Activated naive CD8-positive, alpha-beta T cell (primary cell): ENCODE results near the gene OPCML.

Source experiments
- H3K27ac Mint-ChIP-seq: one replicate; pipeline ENCODE4 v1.8.0; 2021; ENCODE audit warnings: mixed read lengths
- H3K27me3 Mint-ChIP-seq: one replicate; pipeline ENCODE4 v1.8.0; 2021; ENCODE audit warnings: mixed read lengths
- H3K36me3 Mint-ChIP-seq: one replicate; pipeline ENCODE4 v1.8.0; 2021; ENCODE audit warnings: mixed read lengths
- H3K4me1 Mint-ChIP-seq: one replicate; pipeline ENCODE4 v1.8.0; 2021; ENCODE audit warnings: low read depth, mixed read lengths
- H3K4me3 Mint-ChIP-seq: one replicate; pipeline ENCODE4 v1.8.0; 2021; ENCODE audit warnings: mild to moderate bottlenecking, mixed read lengths
- H3K9me3 Mint-ChIP-seq: one replicate; pipeline ENCODE4 v1.8.0; 2021; ENCODE audit warnings: low read depth, mixed read lengths

Gene OPCML

GRCh38 chr11:132632641-132633124, 899.6 kb downstream of the OPCML start:
- Mint-ChIP-seq H3K27ac (no peak overlapping the region), H3K9me3 (no peaks in the 10 kb centered on the region), H3K27me3 (no peaks in the 10 kb centered on the region), H3K36me3 (no peaks in the 10 kb centered on the region), H3K4me1 (no peaks in the 10 kb centered on the region), H3K4me3 (no peak overlapping the region)

GRCh38 chr11:132631989-132632388, 900.3 kb downstream of the OPCML start:
- Mint-ChIP-seq H3K27me3 (no peaks in the 10 kb centered on the region), H3K27ac (no peak overlapping the region), H3K36me3 (no peaks in the 10 kb centered on the region), H3K4me1 (no peaks in the 10 kb centered on the region), H3K4me3 (no peak overlapping the region), H3K9me3 (no peaks in the 10 kb centered on the region)

DNA sequence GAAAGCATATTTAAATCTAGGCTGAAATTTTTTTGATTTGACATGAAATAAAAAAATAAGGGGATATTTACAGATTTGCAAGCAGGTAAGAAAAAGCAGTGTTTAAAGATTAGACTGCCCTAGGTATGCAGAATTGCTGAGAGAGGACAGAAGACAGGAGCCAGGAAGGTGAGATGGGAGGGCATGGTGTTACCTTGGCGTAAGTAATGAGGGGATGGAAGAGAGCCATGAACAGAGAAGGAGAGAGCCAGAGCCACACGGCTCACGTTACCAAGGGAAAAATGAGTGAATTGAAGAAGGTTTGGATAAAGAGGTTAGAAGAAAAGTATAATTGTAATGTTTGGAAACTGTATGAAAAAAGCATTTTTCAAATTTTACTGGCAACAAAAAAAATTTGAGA, 904.3 kb downstream of the OPCML start:
- H3K27ac Mint-ChIP-seq, result no peak overlapping the region
- no peaks in the 10 kb centered on the region for H3K27me3 Mint-ChIP-seq
- H3K4me3 Mint-ChIP-seq, result no peak overlapping the region
- no peaks in the 10 kb centered on the region for H3K9me3 Mint-ChIP-seq
- no peaks in the 10 kb centered on the region for H3K36me3 Mint-ChIP-seq
- no peaks in the 10 kb centered on the region for H3K4me1 Mint-ChIP-seq

DNA sequence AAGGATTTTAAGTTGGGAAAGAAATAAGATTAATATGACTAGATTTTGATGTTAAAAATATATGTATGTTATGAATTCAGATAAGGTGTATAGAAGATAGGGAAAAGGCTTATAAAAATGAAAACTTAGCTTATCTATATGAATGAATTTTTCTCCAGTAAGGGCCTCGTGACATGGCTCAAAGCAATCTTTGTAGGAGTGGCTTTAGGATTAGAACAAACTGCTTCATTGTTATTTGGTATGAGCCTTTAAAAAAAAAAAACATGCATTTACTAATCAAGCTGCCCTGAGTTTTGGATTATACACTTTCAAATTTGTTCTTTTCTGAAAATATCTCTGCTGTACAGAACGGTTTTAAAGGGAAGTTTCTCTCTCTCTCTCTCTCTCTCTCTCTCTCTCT, 905.9 kb downstream of the OPCML start:
- H3K27me3 Mint-ChIP-seq, result no peaks in the 10 kb centered on the region
- H3K36me3 Mint-ChIP-seq, result no peaks in the 10 kb centered on the region
- no peaks in the 10 kb centered on the region for H3K4me1 Mint-ChIP-seq
- H3K27ac Mint-ChIP-seq, result no peak overlapping the region
- no peaks in the 10 kb centered on the region for H3K9me3 Mint-ChIP-seq
- H3K4me3 Mint-ChIP-seq, result no peak overlapping the region

DNA sequence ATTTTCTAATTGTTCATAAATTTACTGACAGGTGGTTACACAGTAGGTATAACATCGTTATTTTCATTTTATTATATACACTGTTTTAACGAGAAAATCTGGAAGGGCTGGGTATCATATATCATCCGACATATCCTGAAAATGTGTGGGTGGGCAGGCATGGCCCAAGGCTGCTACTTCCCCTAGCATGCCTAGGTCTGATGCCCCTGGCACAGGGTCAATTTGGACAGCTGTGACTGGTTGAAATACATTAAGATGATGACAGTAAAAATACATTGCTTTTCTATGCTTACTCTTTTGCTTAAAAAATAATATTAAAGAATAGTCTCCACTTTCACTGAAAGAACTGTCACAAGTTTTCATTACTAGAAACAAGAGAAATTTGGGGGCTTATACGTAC, 908.8 kb downstream of the OPCML start:
- no peaks in the 10 kb centered on the region for H3K36me3 Mint-ChIP-seq

DNA sequence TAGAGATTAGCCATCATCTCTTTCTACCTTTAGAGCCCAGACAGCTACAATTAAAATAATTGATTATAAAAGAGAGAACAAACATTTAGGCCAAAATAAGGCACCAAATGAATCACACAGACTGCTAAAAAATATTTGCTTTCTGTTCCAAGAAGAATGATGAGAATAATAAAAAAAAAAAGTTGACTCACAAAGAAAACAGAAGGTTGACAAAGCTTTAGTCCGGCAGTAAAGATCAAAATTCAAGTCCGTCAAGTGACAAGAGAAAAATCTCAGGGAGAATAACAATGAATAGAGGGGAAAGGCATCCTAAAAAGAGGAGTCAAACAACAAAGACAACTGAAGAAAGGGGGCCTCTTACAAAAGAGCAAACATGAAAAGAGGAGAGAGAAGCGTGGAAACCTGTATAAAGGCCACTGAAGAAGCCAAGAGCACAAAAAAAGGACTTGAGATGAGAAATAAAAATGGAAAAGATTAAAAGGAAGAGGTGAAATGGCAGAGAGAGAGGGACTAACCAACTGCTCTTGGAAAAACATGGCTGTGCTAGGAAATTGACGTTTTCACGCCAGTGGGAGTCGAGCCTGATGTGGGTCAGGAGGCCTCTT, 910.2 kb downstream of the OPCML start:
- Mint-ChIP-seq H3K27me3 (no peaks in the 10 kb centered on the region), H3K27ac (no peak overlapping the region), H3K9me3 (peaks cover 2% of the 10 kb centered on the region), H3K36me3 (no peaks in the 10 kb centered on the region), H3K4me1 (no peaks in the 10 kb centered on the region), H3K4me3 (no peak overlapping the region)

More for the DNA sequence above, 908.8 kb downstream of the OPCML start:
- Mint-ChIP-seq H3K9me3 (no peaks in the 10 kb centered on the region), H3K4me1 (no peaks in the 10 kb centered on the region), H3K27ac (no peak overlapping the region), H3K27me3 (no peaks in the 10 kb centered on the region), H3K4me3 (no peak overlapping the region)

DNA sequence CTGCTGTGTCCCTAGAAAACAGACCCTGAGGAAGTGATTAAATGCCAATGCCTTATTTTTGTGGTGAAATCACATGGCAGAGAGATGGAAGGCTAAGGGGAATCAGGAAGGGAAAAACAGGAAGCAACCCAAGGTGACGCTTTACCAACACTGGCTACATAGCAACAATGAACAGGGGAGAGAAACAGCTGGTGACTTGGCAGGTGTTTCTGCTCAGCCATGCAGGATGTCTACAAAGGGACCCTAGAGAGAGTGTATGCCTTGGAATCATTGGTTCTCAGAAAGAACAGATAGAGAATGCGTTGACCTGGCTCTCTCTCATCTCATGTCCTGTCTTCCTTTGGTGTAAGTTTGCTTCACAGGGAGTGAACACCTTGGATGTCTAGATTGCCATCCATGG, 911.9 kb downstream of the OPCML start:
- H3K4me3 Mint-ChIP-seq, result no peak overlapping the region
- H3K27me3 Mint-ChIP-seq, result no peaks in the 10 kb centered on the region
- H3K9me3 Mint-ChIP-seq, result peaks cover 2% of the 10 kb centered on the region
- H3K27ac Mint-ChIP-seq, result no peak overlapping the region
- no peaks in the 10 kb centered on the region for H3K36me3 Mint-ChIP-seq
- H3K4me1 Mint-ChIP-seq, result no peaks in the 10 kb centered on the region

DNA sequence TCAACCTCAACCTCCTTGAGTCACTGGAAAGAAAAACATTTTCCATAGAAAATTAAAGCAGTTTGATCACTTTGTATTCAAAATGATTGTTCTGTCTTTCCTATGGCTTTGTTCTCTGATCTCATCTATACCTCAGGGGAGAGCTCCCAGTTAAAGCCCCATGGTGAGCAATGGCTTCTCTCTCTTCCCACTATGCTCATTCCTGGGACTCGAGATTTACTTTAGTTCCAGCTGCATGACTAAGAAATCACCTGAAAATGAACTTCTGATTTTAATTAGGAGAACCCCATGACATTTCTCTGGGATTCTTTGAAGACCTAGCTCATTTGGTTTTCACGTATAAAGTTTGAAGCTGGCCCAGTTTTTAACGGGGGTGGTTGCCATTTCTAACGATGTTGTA, 921.5 kb downstream of the OPCML start:
- H3K36me3 Mint-ChIP-seq, result no peaks in the 10 kb centered on the region
- no peaks in the 10 kb centered on the region for H3K4me1 Mint-ChIP-seq
- H3K4me3 Mint-ChIP-seq, result no peak overlapping the region
- H3K9me3 Mint-ChIP-seq, result no peaks in the 10 kb centered on the region
- H3K27me3 Mint-ChIP-seq, result no peaks in the 10 kb centered on the region
- no peak overlapping the region for H3K27ac Mint-ChIP-seq

GRCh38 chr11:132610216-132610615, 922.1 kb downstream of the OPCML start:
- H3K27ac Mint-ChIP-seq, result no peak overlapping the region
- no peaks in the 10 kb centered on the region for H3K9me3 Mint-ChIP-seq
- no peaks in the 10 kb centered on the region for H3K4me1 Mint-ChIP-seq
- H3K27me3 Mint-ChIP-seq, result peaks cover 2% of the 10 kb centered on the region
- H3K36me3 Mint-ChIP-seq, result no peaks in the 10 kb centered on the region
- H3K4me3 Mint-ChIP-seq, result no peak overlapping the region

- H3K36me3 Mint-ChIP-seq, result no peaks in the 10 kb centered on the region
- no peak overlapping the region for H3K4me3 Mint-ChIP-seq
- H3K9me3 Mint-ChIP-seq, result no peaks in the 10 kb centered on the region
- no peak overlapping the region for H3K27ac Mint-ChIP-seq
- H3K27me3 Mint-ChIP-seq, result peaks cover 2% of the 10 kb centered on the region
- no peaks in the 10 kb centered on the region for H3K4me1 Mint-ChIP-seq
Measured at GRCh38 chr11:132607575-132607974, 924.7 kb downstream of the OPCML start.

DNA sequence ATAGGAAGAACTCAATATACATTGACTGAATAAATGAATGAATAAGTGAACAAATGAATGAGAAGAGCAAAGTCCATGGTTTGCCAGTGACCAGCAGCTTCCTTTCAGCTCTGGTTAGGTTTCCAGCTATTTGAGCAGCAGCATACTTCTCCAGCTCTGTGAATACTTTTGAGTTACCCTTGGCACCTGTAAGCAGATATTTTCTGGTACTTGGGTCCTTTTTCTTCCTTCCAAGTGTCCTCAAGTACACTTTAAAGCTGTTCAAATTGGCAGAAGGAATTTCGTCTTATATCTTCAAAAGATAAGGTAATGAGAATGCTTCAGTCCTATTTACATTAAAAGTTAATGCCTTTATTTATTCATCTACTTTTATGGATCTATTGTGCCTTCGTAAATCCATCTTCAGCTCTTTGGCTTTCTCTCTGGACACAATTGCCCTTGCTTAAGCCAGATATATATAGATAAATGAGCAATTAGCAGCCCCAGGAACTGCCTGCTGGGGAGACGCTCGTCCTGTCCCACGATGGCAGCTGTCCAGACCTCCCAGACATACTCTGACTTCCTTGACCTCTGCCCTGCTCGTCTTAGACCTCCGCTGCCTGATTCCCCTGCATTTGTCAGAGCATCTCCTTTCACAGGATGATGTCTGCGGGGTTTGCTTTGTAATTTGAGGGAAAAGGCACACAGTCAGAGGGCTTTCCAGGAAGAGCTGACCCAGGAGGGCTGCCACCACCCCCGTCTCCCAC, 926.3 kb downstream of the OPCML start:
- H3K4me1 Mint-ChIP-seq, result no peaks in the 10 kb centered on the region

GRCh38 chr11:132604431-132604830, 927.9 kb downstream of the OPCML start:
- no peaks in the 10 kb centered on the region for H3K4me1 Mint-ChIP-seq
- no peaks in the 10 kb centered on the region for H3K9me3 Mint-ChIP-seq
- H3K36me3 Mint-ChIP-seq, result no peaks in the 10 kb centered on the region
- H3K4me3 Mint-ChIP-seq, result no peak overlapping the region
- H3K27ac Mint-ChIP-seq, result no peak overlapping the region
- H3K27me3 Mint-ChIP-seq, result peaks cover 2% of the 10 kb centered on the region

More for the DNA sequence above, 926.3 kb downstream of the OPCML start:
- H3K27ac Mint-ChIP-seq, result no peak overlapping the region
- H3K9me3 Mint-ChIP-seq, result no peaks in the 10 kb centered on the region
- H3K27me3 Mint-ChIP-seq, result peaks cover 2% of the 10 kb centered on the region
- no peak overlapping the region for H3K4me3 Mint-ChIP-seq
- H3K36me3 Mint-ChIP-seq, result no peaks in the 10 kb centered on the region

DNA sequence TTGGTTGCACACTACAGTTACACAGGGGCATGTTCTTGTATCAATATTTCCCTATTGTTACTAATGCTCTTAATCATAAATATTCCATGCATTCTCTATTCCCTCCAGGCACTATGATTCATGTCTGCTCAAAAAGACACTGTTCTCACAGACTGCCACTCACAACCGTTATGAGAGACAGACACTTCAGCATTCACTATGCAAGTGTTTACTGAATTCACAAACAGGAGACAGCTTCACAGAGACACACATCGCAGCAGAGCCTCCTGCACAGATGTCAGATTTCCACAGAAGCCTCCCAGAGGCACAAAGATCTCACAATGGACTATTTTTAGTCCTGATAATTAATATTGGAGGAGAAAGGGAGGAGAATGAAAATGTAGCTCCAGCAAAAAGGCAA, 930.4 kb downstream of the OPCML start:
- Mint-ChIP-seq H3K27ac (no peak overlapping the region), H3K9me3 (no peaks in the 10 kb centered on the region), H3K27me3 (peaks cover 2% of the 10 kb centered on the region), H3K4me3 (no peak overlapping the region), H3K4me1 (no peaks in the 10 kb centered on the region), H3K36me3 (no peaks in the 10 kb centered on the region)

DNA sequence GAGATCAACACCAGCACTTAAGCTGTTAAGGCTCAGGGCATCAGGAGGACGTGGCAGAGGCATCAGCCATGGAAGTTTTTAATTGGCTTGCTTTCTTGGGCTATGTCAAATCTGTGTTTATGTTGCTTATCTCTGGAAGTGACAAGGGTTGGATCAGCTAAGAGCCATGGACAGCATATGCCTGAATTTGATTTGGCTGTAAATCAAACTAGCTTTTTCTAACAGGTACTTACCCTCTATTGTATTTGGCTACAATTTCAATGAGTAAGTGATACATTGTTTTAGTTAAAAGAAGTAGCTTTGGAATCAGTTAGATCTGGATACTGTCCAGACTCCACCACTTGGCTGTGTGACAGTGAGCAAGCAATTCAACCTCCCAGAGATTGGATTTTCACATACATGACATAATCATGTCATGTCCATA, 936.6 kb downstream of the OPCML start:
- Mint-ChIP-seq H3K9me3 (no peaks in the 10 kb centered on the region), H3K4me3 (no peak overlapping the region), H3K4me1 (no peaks in the 10 kb centered on the region), H3K36me3 (no peaks in the 10 kb centered on the region), H3K27me3 (no peaks in the 10 kb centered on the region), H3K27ac (no peak overlapping the region)

DNA sequence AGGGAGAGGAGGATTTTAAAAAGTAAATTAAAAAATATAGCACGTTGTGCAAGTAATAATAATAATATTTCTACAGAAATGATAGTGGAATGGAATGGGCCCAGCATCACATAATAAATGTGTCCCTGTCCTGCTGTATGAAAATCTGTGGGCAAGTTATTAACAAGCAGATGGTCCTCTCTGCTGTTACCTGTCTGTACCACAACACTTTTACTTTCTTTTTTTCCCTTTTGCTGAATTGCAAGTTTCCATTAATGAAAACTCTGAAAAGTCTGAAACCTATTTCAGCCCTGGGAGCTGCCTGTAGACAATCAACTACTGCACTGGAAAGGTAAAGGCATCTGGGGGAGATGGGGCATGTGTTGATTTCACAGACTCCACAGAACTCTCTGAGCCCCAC, 937.1 kb downstream of the OPCML start:
- Mint-ChIP-seq H3K27ac (no peak overlapping the region), H3K27me3 (no peaks in the 10 kb centered on the region), H3K4me3 (no peak overlapping the region), H3K4me1 (no peaks in the 10 kb centered on the region), H3K36me3 (no peaks in the 10 kb centered on the region), H3K9me3 (no peaks in the 10 kb centered on the region)

- Mint-ChIP-seq H3K27ac (no peak overlapping the region), H3K4me3 (no peak overlapping the region), H3K4me1 (no peaks in the 10 kb centered on the region), H3K27me3 (no peaks in the 10 kb centered on the region), H3K36me3 (no peaks in the 10 kb centered on the region), H3K9me3 (no peaks in the 10 kb centered on the region)
Measured at GRCh38 chr11:132590986-132591385, 941.3 kb downstream of the OPCML start.
